ENCODE results near the gene RBM19.

RBM19 gene

GRCh38 chr12:113880326-113880725, 85.8 kb downstream of the RBM19 start:
- Histone ChIP-seq H3K36me3 (ENCODE audit: control insufficient read depth, insufficient read depth, low read length) (peaks cover 7% of the 10 kb centered on the region), H3K4me3 (replicated peaks; ENCODE audit: low read depth, low read length) (no peak overlapping the region), H3K27me3 (replicated peaks; ENCODE audit: control insufficient read depth, insufficient read depth, low read length) (no peaks in the 10 kb centered on the region)
- TF ChIP-seq CTCF (IDR thresholded peaks at IDR 0.05; ENCODE audit: insufficient read depth, low read length, poor library complexity, severe bottlenecking), result no peak
- DNase-seq (ENCODE audit: extremely low read depth, insufficient read length), result no peak

GRCh38 chr12:113879658-113880057, 86.5 kb downstream of the RBM19 start:
- DNase-seq (ENCODE audit: extremely low read depth, insufficient read length), result no peak
- Histone ChIP-seq H3K36me3 (ENCODE audit: control insufficient read depth, insufficient read depth, low read length) (peaks cover 8% of the 10 kb centered on the region), H3K4me3 (replicated peaks; ENCODE audit: low read depth, low read length) (no peak overlapping the region), H3K27me3 (replicated peaks; ENCODE audit: control insufficient read depth, insufficient read depth, low read length) (no peaks in the 10 kb centered on the region)
- TF ChIP-seq CTCF (IDR thresholded peaks at IDR 0.05; ENCODE audit: insufficient read depth, low read length, poor library complexity, severe bottlenecking), result no peak

GRCh38 chr12:113877607-113878006, 88.5 kb downstream of the RBM19 start:
- Histone ChIP-seq H3K4me3 (replicated peaks; ENCODE audit: low read depth, low read length) (no peak overlapping the region), H3K27me3 (replicated peaks; ENCODE audit: control insufficient read depth, insufficient read depth, low read length) (no peaks in the 10 kb centered on the region), H3K36me3 (ENCODE audit: control insufficient read depth, insufficient read depth, low read length) (peaks cover 7% of the 10 kb centered on the region)
- DNase-seq (ENCODE audit: extremely low read depth, insufficient read length), result no peak
- no peak for TF ChIP-seq CTCF (IDR thresholded peaks at IDR 0.05; ENCODE audit: insufficient read depth, low read length, poor library complexity, severe bottlenecking)

GRCh38 chr12:113876160-113876559, 90.0 kb downstream of the RBM19 start:
- DNase-seq (ENCODE audit: extremely low read depth, insufficient read length), result no peak
- H3K36me3 ChIP-seq (ENCODE audit: control insufficient read depth, insufficient read depth, low read length), result peaks cover 7% of the 10 kb centered on the region
- H3K4me3 ChIP-seq (replicated peaks; ENCODE audit: low read depth, low read length), result no peak overlapping the region
- no peaks in the 10 kb centered on the region for H3K27me3 ChIP-seq (replicated peaks; ENCODE audit: control insufficient read depth, insufficient read depth, low read length)
- TF ChIP-seq CTCF (IDR thresholded peaks at IDR 0.05; ENCODE audit: insufficient read depth, low read length, poor library complexity, severe bottlenecking), result no peak

- H3K4me3 ChIP-seq (replicated peaks; ENCODE audit: low read depth, low read length), result no peak overlapping the region
- DNase-seq (ENCODE audit: extremely low read depth, insufficient read length), result no peak
- no peaks in the 10 kb centered on the region for H3K27me3 ChIP-seq (replicated peaks; ENCODE audit: control insufficient read depth, insufficient read depth, low read length)
- TF ChIP-seq CTCF (IDR thresholded peaks at IDR 0.05; ENCODE audit: insufficient read depth, low read length, poor library complexity, severe bottlenecking), result no peak
- H3K36me3 ChIP-seq (ENCODE audit: control insufficient read depth, insufficient read depth, low read length), result peaks cover 7% of the 10 kb centered on the region
These were observed 90.4 kb downstream of the RBM19 start for GRCh38 chr12:113875691-113876090.

- no peak for TF ChIP-seq CTCF (IDR thresholded peaks at IDR 0.05; ENCODE audit: insufficient read depth, low read length, poor library complexity, severe bottlenecking)
- no peak overlapping the region for H3K4me3 ChIP-seq (replicated peaks; ENCODE audit: low read depth, low read length)
- H3K27me3 ChIP-seq (replicated peaks; ENCODE audit: control insufficient read depth, insufficient read depth, low read length), result no peaks in the 10 kb centered on the region
- peaks cover 7% of the 10 kb centered on the region for H3K36me3 ChIP-seq (ENCODE audit: control insufficient read depth, insufficient read depth, low read length)
- DNase-seq (ENCODE audit: extremely low read depth, insufficient read length), result no peak
These were observed 91.0 kb downstream of the RBM19 start for GRCh38 chr12:113874999-113875561.

All from GM06990 (cell line).